Measurements from ENCODE around the gene UCMA. TPM values are rescaled to one million over a fixed set of nuclear protein-coding genes. Genes with fewer than 3 reads are reported as not detected.

Gene UCMA
- total and polyA plus RNA-seq, 9 of the 15 experiments (the other 6 are each of a cell fraction or from before 2014, with no cell fraction given): not detected

- no peak for TF ChIP-seq POLR2H (tag; IDR thresholded peaks at IDR 0.05; ENCODE audit: low read depth)
- TF ChIP-seq, protein P1, sequence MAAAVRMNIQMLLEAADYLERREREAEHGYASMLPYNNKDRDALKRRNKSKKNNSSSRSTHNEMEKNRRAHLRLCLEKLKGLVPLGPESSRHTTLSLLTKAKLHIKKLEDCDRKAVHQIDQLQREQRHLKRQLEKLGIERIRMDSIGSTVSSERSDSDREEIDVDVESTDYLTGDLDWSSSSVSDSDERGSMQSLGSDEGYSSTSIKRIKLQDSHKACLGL (CRISPR knock-in tag; IDR thresholded peaks at IDR 0.05; ENCODE audit: borderline replicate concordance, poor library complexity, severe bottlenecking): no peak
- no peak for TF ChIP-seq PRMT5 (CRISPR knock-in tag; IDR thresholded peaks at IDR 0.05)
- no peak for TF ChIP-seq ZNF696 (CRISPR knock-in tag; conservative IDR thresholded peaks at IDR 0.05)
- TF ChIP-seq CEBPG (CRISPR knock-in tag; IDR thresholded peaks at IDR 0.05): no peak
- TF ChIP-seq CEBPG (tag; conservative IDR thresholded peaks at IDR 0.05 in 1 of 2, IDR thresholded peaks at IDR 0.05 in 1 of 2): no peak
- TF ChIP-seq, protein P2, sequence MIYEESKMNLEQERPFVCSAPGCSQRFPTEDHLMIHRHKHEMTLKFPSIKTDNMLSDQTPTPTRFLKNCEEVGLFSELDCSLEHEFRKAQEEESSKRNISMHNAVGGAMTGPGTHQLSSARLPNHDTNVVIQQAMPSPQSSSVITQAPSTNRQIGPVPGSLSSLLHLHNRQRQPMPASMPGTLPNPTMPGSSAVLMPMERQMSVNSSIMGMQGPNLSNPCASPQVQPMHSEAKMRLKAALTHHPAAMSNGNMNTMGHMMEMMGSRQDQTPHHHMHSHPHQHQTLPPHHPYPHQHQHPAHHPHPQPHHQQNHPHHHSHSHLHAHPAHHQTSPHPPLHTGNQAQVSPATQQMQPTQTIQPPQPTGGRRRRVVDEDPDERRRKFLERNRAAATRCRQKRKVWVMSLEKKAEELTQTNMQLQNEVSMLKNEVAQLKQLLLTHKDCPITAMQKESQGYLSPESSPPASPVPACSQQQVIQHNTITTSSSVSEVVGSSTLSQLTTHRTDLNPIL (CRISPR knock-in tag; IDR thresholded peaks at IDR 0.05): no peak
- no peak for TF ChIP-seq RBBP5 (IDR thresholded peaks at IDR 0.05; ENCODE audit: borderline replicate concordance, insufficient read depth, low read length, poor library complexity, severe bottlenecking)
- TF ChIP-seq MEF2A (IDR thresholded peaks at IDR 0.05; ENCODE audit: control insufficient read depth, low read depth, low read length): no peak
- no peak for TF ChIP-seq ZNF583 (CRISPR knock-in tag; IDR thresholded peaks at IDR 0.05)
- TF ChIP-seq, protein P3, sequence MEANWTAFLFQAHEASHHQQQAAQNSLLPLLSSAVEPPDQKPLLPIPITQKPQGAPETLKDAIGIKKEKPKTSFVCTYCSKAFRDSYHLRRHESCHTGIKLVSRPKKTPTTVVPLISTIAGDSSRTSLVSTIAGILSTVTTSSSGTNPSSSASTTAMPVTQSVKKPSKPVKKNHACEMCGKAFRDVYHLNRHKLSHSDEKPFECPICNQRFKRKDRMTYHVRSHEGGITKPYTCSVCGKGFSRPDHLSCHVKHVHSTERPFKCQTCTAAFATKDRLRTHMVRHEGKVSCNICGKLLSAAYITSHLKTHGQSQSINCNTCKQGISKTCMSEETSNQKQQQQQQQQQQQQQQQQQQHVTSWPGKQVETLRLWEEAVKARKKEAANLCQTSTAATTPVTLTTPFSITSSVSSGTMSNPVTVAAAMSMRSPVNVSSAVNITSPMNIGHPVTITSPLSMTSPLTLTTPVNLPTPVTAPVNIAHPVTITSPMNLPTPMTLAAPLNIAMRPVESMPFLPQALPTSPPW (CRISPR knock-in tag; IDR thresholded peaks at IDR 0.05): peak; percentile 55; the same call in 1 of the 2 replicates
- peak; percentile 85 for TF ChIP-seq DACH1 (IDR thresholded peaks at IDR 0.05; ENCODE audit: partially characterized antibody)
- TF ChIP-seq, protein P4, sequence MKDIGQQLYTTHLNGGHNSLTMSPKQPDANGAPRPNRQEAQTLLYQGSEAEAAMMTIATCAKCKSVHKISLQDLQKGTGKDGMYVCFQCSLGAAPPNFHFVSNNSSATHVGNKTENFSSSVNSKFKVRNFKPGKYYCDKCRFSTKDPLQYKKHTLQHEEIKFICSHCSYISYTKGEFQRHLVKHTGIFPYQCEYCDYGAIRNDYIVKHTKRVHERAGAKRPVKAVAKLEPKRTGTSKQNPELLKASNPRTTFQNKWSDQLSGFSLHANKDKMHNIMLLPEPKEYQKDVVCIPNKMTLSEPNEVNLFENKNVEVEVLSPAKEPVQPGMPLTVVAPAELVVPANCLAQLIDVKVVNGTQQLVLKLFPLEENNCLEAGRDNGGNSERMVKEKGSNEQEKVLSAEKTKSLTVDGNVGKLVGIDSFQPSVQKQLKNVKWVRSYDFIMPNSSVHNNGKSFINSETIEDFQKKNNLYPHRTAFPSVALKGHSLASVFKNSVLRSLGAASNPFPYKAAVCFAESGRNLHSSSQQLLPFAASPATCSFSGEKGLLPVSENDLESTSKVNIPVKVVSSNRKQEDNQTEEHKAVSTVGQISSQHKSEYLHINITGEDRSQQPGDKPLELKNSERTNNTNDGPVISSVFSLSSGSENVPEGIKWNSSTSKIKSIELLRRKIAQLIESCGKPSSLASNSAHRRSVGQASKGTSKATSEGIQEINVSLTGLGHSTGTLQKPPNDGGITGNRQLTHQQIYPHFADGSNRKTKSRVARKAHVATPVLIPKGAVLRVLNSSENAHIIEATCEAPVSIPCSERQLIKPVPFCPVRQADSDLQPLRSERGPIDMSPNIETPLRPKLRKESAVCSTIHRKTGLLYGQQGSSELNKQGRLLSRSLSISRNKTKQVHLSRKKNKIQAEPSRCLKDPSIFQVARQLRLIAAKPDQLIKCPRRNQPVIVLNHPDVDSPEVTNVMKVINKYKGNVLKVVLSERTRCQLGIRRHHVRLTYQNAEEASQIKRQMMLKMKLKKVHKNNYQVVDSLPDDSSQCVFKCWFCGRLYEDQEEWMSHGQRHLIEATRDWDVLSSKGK (CRISPR knock-in tag; IDR thresholded peaks at IDR 0.05): no peak
- TF ChIP-seq ILF3 (IDR thresholded peaks at IDR 0.05; ENCODE audit: borderline replicate concordance): no peak
- no peak for TF ChIP-seq PTTG1 (tag; IDR thresholded peaks at IDR 0.05; ENCODE audit: low read depth)
- TF ChIP-seq EGR1 (conservative IDR thresholded peaks at IDR 0.05): no peak
- TF ChIP-seq CREM (IDR thresholded peaks at IDR 0.05; ENCODE audit: low read depth): peak; percentile 22; the same call in 1 of the 2 replicates
- no peak for TF ChIP-seq NBN (IDR thresholded peaks at IDR 0.05; ENCODE audit: low read depth)
- TF ChIP-seq, protein P5, sequence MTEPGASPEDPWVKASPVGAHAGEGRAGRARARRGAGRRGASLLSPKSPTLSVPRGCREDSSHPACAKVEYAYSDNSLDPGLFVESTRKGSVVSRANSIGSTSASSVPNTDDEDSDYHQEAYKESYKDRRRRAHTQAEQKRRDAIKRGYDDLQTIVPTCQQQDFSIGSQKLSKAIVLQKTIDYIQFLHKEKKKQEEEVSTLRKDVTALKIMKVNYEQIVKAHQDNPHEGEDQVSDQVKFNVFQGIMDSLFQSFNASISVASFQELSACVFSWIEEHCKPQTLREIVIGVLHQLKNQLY (CRISPR knock-in tag; conservative IDR thresholded peaks at IDR 0.05): no peak
- no peak for TF ChIP-seq FOXO4 (CRISPR knock-in tag; IDR thresholded peaks at IDR 0.05)
These were observed 34.7 kb upstream of the UCMA start (continued) for GRCh38 chr10:13268841-13269240.

All from K562 (cell line).